Testis (tissue), 2 donors: ENCODE data around the gene SERPINB8.

Experiments
- POLR2A ChIP-seq: fragments of 450-650 bp; IDR thresholded peaks from one replicate; pipeline ENCODE4 v1.6.1; 2017; ENCODE audit warnings: antibody characterized with exemption, mild to moderate bottlenecking, moderate library complexity
- TF ChIP-seq, protein P1 (sequence below), 3 experiments: fragments of 450-650 bp in 2 of 3; fragments of 200-600 bp in 1 of 3; sonication (generic) in 1 of 3; IDR thresholded peaks; one replicate each; pipeline ENCODE4 v1.5.1; 2016 to 2019; ENCODE audit warnings: antibody characterized with exemption in 3 of 3, mild to moderate bottlenecking in 2 of 3, moderate library complexity in 1 of 3

DNA sequence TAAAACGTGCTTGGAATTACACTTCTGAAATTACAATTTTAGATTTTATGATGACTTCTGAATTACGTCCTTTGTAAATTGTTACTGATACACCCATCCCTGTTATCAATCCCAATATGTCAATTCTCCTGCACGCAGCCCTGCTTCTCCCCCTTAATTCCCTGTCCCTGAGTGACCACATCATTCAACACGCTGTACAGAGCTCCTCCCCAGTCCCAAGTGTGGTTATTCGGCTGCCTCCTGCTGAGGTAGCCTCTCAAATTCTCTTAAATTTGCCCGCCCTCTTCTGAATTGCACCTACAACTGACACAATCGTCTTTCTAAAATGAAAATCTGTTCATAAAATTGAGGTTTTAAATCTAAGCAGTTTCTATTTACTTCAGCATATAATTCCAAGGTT is 10.1 kb downstream of the SERPINB8 start:
- TF ChIP-seq, protein P1, sequence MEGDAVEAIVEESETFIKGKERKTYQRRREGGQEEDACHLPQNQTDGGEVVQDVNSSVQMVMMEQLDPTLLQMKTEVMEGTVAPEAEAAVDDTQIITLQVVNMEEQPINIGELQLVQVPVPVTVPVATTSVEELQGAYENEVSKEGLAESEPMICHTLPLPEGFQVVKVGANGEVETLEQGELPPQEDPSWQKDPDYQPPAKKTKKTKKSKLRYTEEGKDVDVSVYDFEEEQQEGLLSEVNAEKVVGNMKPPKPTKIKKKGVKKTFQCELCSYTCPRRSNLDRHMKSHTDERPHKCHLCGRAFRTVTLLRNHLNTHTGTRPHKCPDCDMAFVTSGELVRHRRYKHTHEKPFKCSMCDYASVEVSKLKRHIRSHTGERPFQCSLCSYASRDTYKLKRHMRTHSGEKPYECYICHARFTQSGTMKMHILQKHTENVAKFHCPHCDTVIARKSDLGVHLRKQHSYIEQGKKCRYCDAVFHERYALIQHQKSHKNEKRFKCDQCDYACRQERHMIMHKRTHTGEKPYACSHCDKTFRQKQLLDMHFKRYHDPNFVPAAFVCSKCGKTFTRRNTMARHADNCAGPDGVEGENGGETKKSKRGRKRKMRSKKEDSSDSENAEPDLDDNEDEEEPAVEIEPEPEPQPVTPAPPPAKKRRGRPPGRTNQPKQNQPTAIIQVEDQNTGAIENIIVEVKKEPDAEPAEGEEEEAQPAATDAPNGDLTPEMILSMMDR (IDR thresholded peaks at IDR 0.05), result no peak
- TF ChIP-seq POLR2A, result no peak
